Stimulated activated naive CD8-positive, alpha-beta T cell treated with anti-CD3 and anti-CD28 coated beads, Interleukin-15, Interleukin-2, amounts not matched to agents 100 U/mL and 50 U/mL, for 24 hours (primary cell): ENCODE measurements around the gene UBR4.
"Not testable (repeated sequence)": the region's sequence is repeated elsewhere in the genome, so short reads cannot be mapped to it uniquely, and the experiment has no call there.

ENCODE experiments used
- ATAC-seq: fragments of 150-1000 bp; cut with Tn5 transposase; one replicate; pipeline ENCODE4 v1.10.0; 2021
- DNase-seq: peaks from one replicate; pipeline ENCODE4 v3.0.0; 2021

UBR4 gene

DNA sequence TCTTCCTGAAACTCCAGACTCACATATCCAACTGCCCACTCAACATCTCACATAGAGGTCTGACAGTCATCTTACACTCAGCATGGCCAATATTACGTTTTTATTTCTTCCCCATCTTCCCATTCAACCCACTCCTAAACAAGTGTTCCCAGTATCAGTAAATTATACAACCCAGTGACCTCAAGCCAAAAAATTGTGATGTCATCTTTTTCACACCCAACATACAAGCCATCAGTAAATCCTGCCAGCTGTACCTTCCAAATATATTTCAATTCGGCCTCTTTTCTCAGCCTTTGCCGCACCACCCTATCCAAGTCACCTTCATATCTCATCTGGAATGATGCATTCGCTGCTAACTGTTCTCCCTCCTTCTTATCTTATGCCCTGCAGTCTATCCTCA lies 19.6 kb downstream of the UBR4 start:
- no peak for DNase-seq
- no peak for ATAC-seq

GRCh38 chr1:19189270-19189669 lies 20.8 kb downstream of the UBR4 start:
- no peak for ATAC-seq
- DNase-seq: no peak

- ATAC-seq (no peak), DNase-seq (no peak)
Observed at GRCh38 chr1:19187852-19188251, 22.2 kb downstream of the UBR4 start.

DNA sequence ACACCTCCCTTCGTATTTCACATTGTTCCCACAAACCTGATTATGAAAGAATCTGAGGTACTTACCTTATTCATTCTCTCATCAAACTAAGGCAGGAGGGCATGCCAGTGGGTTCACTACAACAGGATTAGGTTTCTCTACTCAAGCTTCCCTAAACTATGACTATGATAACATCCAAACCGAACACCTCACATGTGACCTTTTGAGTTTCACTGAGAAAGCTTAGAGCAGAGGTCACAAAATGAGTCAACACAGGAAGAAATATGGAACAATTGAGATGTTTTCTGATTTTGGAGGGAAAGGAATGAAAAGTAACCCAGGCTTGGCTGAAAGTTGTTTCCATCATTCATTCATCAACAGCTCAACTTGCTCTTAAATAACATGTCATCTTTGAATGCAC lies 24.1 kb downstream of the UBR4 start:
- no peak for DNase-seq
- ATAC-seq: peak; percentile 98

GRCh38 chr1:19182223-19182622 lies 27.8 kb downstream of the UBR4 start:
- DNase-seq (no peak), ATAC-seq (no peak)

GRCh38 chr1:19180265-19180657 lies 29.8 kb downstream of the UBR4 start:
- not testable (repeated sequence) for DNase-seq, ATAC-seq

DNA sequence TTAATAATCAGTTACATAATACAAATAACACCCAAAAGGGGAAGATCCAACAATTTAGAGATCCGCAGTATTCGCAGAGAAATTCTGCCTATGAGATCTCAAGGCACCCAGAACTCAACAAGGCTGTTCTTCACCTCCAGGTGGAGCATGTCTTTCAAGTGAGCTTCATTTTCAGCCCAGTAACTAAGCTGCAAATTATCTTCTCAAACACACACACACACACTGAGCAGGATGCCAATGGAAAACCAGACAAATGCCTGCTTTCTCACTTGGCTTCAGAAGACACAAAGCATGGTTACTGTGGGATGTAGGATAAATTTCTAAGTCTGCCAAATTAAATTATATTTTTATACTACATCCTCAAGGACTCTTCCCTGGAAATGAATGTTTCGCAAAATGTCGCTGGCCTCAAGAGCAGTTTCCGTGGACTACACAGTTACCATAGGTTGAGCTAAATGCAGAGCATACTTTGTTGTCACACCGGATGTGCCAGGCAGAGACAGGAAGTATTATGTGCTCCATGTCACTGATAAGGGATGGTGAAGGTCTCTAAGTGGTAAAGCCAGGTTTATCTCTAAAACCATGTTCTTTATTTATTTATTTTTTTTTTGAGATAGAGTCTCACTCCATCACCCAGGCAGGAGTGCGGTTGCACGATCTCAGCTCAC lies 30.3 kb downstream of the UBR4 start:
- ATAC-seq (peak; percentile 49), DNase-seq (no peak)

GRCh38 chr1:19178734-19179398 lies 31.2 kb downstream of the UBR4 start:
- ATAC-seq: no peak
- DNase-seq: no peak

DNA sequence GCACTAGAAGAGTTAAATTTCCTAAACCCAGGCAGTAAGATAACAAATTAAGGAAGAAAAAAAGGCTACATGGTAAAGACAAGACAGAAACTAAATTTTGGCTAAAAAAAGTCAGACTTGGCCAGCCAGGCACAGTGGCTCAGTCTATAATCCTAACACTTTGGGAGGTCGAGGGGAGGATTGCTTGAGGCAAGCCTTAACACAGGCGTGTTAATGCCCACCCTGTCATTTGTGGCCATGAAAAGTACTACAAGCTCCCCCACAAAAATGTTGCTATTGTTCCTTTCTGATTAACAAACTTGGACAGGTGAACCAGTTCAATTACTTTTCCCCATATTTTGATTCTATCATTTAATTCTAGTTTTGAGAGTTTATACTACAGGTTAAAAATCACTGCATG lies 32.3 kb downstream of the UBR4 start:
- no peak for DNase-seq
- no peak for ATAC-seq

GRCh38 chr1:19169642-19170041 lies 40.4 kb downstream of the UBR4 start:
- ATAC-seq (peak; percentile 71), DNase-seq (no peak)

GRCh38 chr1:19167140-19167539 lies 42.9 kb downstream of the UBR4 start:
- ATAC-seq (no peak), DNase-seq (no peak)

- no peak for DNase-seq
- ATAC-seq: no peak
Observed at GRCh38 chr1:19166066-19166465, 44.0 kb downstream of the UBR4 start.

GRCh38 chr1:19165501-19165900 lies 44.6 kb downstream of the UBR4 start:
- ATAC-seq: no peak
- DNase-seq: no peak

- ATAC-seq: no peak
- no peak for DNase-seq
Observed at GRCh38 chr1:19164274-19165015, 45.6 kb downstream of the UBR4 start.

DNA sequence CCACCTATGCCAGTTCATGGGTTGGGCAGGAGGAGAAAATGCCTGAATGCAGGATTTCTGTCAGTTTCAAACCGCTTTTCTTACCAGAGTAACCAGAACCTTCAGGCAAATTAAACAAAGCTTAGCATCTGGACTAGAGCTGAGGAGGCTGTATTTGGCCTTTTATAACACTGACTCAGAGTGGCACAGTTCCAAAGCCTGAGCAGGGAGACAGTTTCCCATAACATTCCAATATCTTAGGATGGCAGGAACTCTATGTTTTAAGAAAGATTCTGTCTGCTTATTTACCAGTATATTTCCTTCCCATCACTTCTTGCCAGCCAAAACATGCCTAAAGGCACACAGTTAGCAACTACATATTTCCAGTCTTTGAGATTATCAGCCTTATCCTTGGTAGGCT lies 46.8 kb downstream of the UBR4 start:
- ATAC-seq (no peak), DNase-seq (no peak)

GRCh38 chr1:19160831-19161230 lies 49.2 kb downstream of the UBR4 start:
- ATAC-seq (no peak), DNase-seq (no peak)

DNA sequence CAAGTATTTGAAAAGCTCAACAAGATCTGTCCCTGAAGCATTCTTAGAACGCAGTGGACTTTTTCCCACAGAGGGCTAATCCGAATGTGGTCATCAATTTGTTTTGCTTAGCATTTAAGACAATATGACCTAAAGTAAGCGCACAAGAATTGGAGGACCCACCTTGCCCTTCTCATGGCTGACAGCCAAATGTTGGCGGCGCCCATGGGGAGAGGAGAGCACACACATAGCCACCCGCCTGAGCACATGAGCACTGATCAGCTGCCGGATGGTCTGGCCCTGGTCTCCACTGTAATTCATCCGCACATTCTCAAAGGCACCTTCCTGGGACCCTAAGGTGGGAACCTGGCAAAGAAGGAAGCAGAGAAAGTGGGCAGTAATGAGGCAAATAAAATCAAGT lies 52.4 kb downstream of the UBR4 start:
- DNase-seq: no peak

GRCh38 chr1:19156676-19157075 lies 53.4 kb downstream of the UBR4 start:
- no peak for DNase-seq
- no peak for ATAC-seq

More for the DNA sequence above, 52.4 kb downstream of the UBR4 start:
- ATAC-seq: no peak

GRCh38 chr1:19154876-19155275 lies 55.2 kb downstream of the UBR4 start:
- ATAC-seq (no peak), DNase-seq (no peak)

GRCh38 chr1:19153169-19153568 lies 56.9 kb downstream of the UBR4 start:
- no peak for DNase-seq
- ATAC-seq: no peak

DNA sequence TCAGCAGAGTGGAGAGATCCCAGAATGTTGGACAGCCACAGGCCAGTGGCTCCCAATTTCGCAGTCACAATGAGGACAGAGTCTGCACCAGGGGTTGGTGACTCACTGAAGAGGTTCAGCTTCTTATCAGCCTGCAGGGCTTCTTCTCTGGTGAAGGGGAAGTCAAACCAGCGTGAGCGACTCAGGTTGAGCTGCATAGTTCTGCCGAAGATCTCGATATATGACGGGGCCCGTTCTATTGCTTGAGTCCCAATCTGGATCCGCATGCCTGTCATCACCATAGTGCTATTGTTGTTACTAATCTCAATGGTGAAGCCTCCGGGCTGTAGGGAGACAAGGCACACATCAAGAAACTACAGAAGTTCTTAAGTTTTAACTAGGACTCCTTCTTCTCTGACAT lies 58.5 kb downstream of the UBR4 start:
- no peak for DNase-seq
- ATAC-seq: no peak

DNA sequence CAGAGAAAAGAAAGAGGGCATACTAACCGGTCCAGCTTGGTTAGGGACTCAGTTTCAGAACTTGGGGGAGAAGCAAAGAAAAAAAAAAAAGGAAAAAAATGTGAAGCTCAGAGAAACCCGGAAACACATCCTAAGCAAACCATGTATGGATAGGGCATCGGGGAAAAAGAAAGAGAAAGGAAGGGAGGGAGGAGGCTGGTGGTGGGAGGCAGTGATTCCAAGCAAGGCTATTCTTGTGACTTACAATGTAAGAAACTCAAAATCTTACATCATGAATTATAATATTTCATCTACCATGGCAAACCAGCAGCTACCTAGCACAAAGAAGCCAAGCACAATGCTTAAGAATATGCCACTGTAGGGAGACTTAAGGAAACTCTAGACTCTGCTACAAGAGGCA lies 60.3 kb downstream of the UBR4 start:
- no peak for ATAC-seq

GRCh38 chr1:19140465-19140864 lies 69.6 kb downstream of the UBR4 start:
- no peak for ATAC-seq

More for the DNA sequence above, 60.3 kb downstream of the UBR4 start:
- no peak for DNase-seq

More at GRCh38 chr1:19140465-19140864, 69.6 kb downstream of the UBR4 start:
- DNase-seq: no peak
